Stimulated activated CD8-positive, alpha-beta memory T cell treated with anti-CD3 and anti-CD28 coated beads, Interleukin-7, amount 100 ng/mL, for 1 hour (primary cell): ENCODE measurements around the gene SPAG5.

Source experiments
- DNase-seq, 2 donors: peaks; one replicate each; pipeline ENCODE4 v3.0.0-alpha.2; 2020; ENCODE audit warnings: low read depth in 2 of 2

SPAG5 gene

GRCh38 chr17:28544402-28545140, 54.3 kb downstream of the SPAG5 start:
- no peak for DNase-seq

GRCh38 chr17:28541439-28541838, 57.4 kb downstream of the SPAG5 start:
- DNase-seq: no peak

- no peak for DNase-seq
Measured at GRCh38 chr17:28540231-28540630, 58.6 kb downstream of the SPAG5 start.

GRCh38 chr17:28538296-28538895, 60.4 kb downstream of the SPAG5 start:
- DNase-seq: no peak

GRCh38 chr17:28537219-28537610, 61.6 kb downstream of the SPAG5 start:
- no peak for DNase-seq

GRCh38 chr17:28536532-28537218, 62.1 kb downstream of the SPAG5 start:
- no peak for DNase-seq

GRCh38 chr17:28534740-28535375, 64.0 kb downstream of the SPAG5 start:
- no peak for DNase-seq

GRCh38 chr17:28533091-28533807, 65.6 kb downstream of the SPAG5 start:
- DNase-seq: no peak

- no peak for DNase-seq
Measured at GRCh38 chr17:28532050-28532960, 66.5 kb downstream of the SPAG5 start.

- DNase-seq: no peak
Measured at GRCh38 chr17:28530926-28531325, 67.9 kb downstream of the SPAG5 start.

GRCh38 chr17:28530250-28530649, 68.6 kb downstream of the SPAG5 start:
- no peak for DNase-seq

- DNase-seq: no peak
Measured at GRCh38 chr17:28529013-28529400, 69.8 kb downstream of the SPAG5 start.

GRCh38 chr17:28528327-28529012, 70.4 kb downstream of the SPAG5 start:
- no peak for DNase-seq

GRCh38 chr17:28527859-28528258, 71.0 kb downstream of the SPAG5 start:
- no peak for DNase-seq
